WERI-Rb-1 (cell line): ENCODE data around the gene CD22.

Experiments used
- DNase-seq: peaks from one replicate; pipeline ENCODE4 v3.0.0-alpha.2; 2020
- H3K27ac ChIP-seq: fragments of 250-450 bp; sonication (Bioruptor Pico); 2 replicates; pipeline ENCODE4 v1.5.1; 2020; ENCODE audit warnings: mild to moderate bottlenecking, moderate library complexity
- H3K27me3 ChIP-seq: fragments of 250-450 bp; sonication (Bioruptor Pico); 2 replicates; pipeline ENCODE4 v1.5.1; 2021; ENCODE audit warnings: mild to moderate bottlenecking, low read depth, moderate library complexity; ENCODE audit not compliant: insufficient read depth, severe bottlenecking
- H3K36me3 ChIP-seq: fragments of 250-450 bp; sonication (Bioruptor Pico); 2 replicates; pipeline ENCODE4 v1.5.1; 2020; ENCODE audit warnings: mild to moderate bottlenecking, moderate library complexity
- H3K4me3 ChIP-seq: 2 replicates; pipeline ENCODE4 v1.5.1; 2011; ENCODE audit warnings: low read depth, mild to moderate bottlenecking, control low read depth, low read length
- H3K9me3 ChIP-seq: fragments of 250-450 bp; sonication (Bioruptor Pico); 2 replicates; pipeline ENCODE4 v1.5.1; 2021; ENCODE audit warnings: mild to moderate bottlenecking, moderate library complexity; ENCODE audit not compliant: severe bottlenecking
- CTCF ChIP-seq: IDR thresholded peaks from 2 replicates; pipeline ENCODE4 v1.5.1; 2011; ENCODE audit warnings: low read depth, mild to moderate bottlenecking, control low read depth, inconsistent platforms, low read length

The CD22 gene

GRCh38 chr19:35294328-35294727 is 34.7 kb upstream of the CD22 start:
- no peaks in the 10 kb centered on the region for H3K9me3 ChIP-seq
- H3K27me3 ChIP-seq, result no peaks in the 10 kb centered on the region
- TF ChIP-seq CTCF, result no peak
- no peak overlapping the region for H3K4me3 ChIP-seq
- no peaks in the 10 kb centered on the region for H3K36me3 ChIP-seq
- H3K27ac ChIP-seq, result no peak overlapping the region
- no peak for DNase-seq

GRCh38 chr19:35294859-35295791 is 33.9 kb upstream of the CD22 start:
- no peak for TF ChIP-seq CTCF
- Histone ChIP-seq H3K36me3 (no peaks in the 10 kb centered on the region), H3K27me3 (no peaks in the 10 kb centered on the region), H3K4me3 (no peak overlapping the region), H3K27ac (no peak overlapping the region), H3K9me3 (no peaks in the 10 kb centered on the region)
- no peak for DNase-seq

- H3K4me3 ChIP-seq, result no peak overlapping the region
- H3K27ac ChIP-seq, result no peak overlapping the region
These were observed 33.1 kb upstream of the CD22 start for GRCh38 chr19:35295792-35296462.

GRCh38 chr19:35296644-35297514 is 32.1 kb upstream of the CD22 start:
- no peaks in the 10 kb centered on the region for H3K36me3 ChIP-seq
- no peak overlapping the region for H3K27ac ChIP-seq
- no peak for TF ChIP-seq CTCF
- no peak overlapping the region for H3K4me3 ChIP-seq
- DNase-seq, result no peak
- no peaks in the 10 kb centered on the region for H3K9me3 ChIP-seq
- no peaks in the 10 kb centered on the region for H3K27me3 ChIP-seq

More at GRCh38 chr19:35295792-35296462, 33.1 kb upstream of the CD22 start:
- TF ChIP-seq CTCF, result no peak
- Histone ChIP-seq H3K27me3 (no peaks in the 10 kb centered on the region), H3K9me3 (no peaks in the 10 kb centered on the region), H3K36me3 (no peaks in the 10 kb centered on the region)
- DNase-seq, result no peak

- no peak for TF ChIP-seq CTCF
- H3K9me3 ChIP-seq, result no peaks in the 10 kb centered on the region
- no peaks in the 10 kb centered on the region for H3K27me3 ChIP-seq
- DNase-seq, result no peak
- no peaks in the 10 kb centered on the region for H3K36me3 ChIP-seq
- H3K27ac ChIP-seq, result no peak overlapping the region
- H3K4me3 ChIP-seq, result no peak overlapping the region
These were observed 31.5 kb upstream of the CD22 start for GRCh38 chr19:35297515-35297848.
